NCI-H2029 treated with DMSO at 0.1 percent for 48 hours (cell line): ENCODE data around the gene CPED1.
A peak's percentile ranks its signal among the peaks of the same experiment; 100 is the strongest.
"Not testable (repeated sequence)": the region's sequence is repeated elsewhere in the genome, so short reads cannot be mapped to it uniquely, and the experiment has no call there.

Source experiments
- DNase-seq: peaks from one replicate; lab custom pipeline; 2025; lab: John Stamatoyannopoulos, UW

CPED1 gene

DNA sequence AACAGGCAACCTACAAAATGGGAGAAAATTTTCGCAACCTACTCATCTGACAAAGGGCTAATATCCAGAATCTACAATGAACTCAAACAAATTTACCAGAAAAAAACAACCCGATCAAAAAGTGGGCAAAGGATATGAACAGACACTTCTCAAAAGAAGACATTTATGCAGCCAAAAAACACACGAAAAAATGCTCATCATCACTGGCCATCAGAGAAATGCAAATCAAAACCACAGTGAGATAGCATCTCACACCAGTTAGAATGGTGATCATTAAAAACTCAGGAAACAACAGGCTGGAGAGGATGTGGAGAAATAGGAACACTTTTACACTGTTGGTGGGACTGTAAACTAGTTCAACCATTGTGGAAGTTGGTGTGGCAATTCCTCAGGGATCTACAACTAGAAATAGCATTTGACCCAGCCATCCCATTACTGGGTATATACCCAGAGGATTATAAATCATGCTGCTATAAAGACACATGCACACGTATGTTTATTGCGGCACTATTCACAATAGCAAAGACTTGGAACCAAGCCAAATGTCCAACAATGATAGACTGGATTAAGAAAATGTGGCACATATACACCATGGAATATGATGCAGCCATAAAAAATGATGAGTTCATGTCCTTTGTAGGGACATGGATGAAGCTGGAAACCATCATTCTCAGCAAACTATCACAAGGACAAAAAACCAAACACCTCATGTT, 264.2 kb downstream of the CPED1 start:
- not testable (repeated sequence) for DNase-seq

DNA sequence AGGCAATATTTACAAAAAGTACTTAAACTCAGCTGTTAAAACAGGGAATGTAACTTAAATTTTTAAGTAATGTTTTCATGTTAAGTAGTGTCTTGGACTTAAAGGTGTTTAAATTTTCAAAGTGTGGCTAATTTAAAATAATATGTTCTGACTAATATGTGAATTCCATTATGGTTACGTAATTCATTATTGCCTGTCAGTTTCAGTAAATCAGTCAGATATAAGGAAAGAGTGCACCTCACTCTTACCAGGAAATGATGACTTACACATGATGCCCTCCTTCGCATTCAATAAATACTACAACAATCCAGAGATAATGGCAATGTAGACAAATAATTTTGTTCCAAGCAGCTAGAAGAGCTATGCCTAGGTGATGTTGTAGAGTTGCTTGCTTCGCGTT, 271.3 kb downstream of the CPED1 start:
- DNase-seq = no peak

GRCh38 chr7:121261207-121261884, 272.8 kb downstream of the CPED1 start:
- no peak for DNase-seq

GRCh38 chr7:121262221-121262620, 273.7 kb downstream of the CPED1 start:
- DNase-seq = no peak

GRCh38 chr7:121262969-121263368, 274.5 kb downstream of the CPED1 start:
- DNase-seq = no peak

- no peak for DNase-seq
Observed at GRCh38 chr7:121266307-121266894, 277.9 kb downstream of the CPED1 start.

- no peak for DNase-seq
Observed at GRCh38 chr7:121267612-121268011, 279.1 kb downstream of the CPED1 start.

- no peak for DNase-seq
Observed at GRCh38 chr7:121269798-121270197, 281.3 kb downstream of the CPED1 start.

DNA sequence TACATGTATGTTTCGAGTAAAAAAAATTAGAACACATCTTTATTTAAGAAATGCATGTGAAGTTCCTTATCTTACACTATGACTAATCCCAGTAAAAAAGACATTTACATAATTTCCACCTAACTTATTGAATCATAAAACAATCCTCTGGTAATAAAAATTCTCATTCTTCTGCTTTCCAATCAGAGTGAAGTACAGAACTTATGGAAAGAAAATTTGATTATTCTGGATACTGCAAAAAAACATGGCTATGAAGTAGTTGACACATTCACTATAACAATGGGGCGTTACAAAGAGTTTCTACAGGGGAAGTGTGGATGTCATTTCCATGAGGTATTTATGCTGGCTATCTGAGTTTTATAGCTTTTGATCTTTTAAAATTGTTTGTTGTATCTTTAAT, 282.6 kb downstream of the CPED1 start:
- DNase-seq = no peak

- DNase-seq = no peak
Observed at GRCh38 chr7:121271916-121272315, 283.4 kb downstream of the CPED1 start.

GRCh38 chr7:121272676-121273075, 284.2 kb downstream of the CPED1 start:
- DNase-seq = no peak

GRCh38 chr7:121273467-121274167, 285.1 kb downstream of the CPED1 start:
- DNase-seq = no peak

DNA sequence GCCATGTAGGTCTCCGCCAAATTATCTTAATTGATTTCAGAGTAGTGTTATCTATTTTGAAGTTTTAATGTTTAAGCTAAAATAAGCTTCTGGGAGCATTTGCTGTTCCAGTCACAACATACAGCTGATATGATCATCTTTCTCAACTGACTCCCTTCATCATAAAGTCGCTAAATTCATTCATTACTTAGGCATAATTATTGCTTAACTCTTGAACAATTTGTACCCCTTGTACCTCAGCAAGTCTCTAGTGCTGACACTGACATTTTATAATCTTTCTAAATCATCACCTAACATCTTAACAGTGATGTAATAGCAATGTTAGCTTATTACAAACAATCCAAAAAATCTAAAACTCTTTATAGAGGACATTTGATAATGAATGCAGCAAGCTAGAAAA, 286.0 kb downstream of the CPED1 start:
- no peak for DNase-seq

DNA sequence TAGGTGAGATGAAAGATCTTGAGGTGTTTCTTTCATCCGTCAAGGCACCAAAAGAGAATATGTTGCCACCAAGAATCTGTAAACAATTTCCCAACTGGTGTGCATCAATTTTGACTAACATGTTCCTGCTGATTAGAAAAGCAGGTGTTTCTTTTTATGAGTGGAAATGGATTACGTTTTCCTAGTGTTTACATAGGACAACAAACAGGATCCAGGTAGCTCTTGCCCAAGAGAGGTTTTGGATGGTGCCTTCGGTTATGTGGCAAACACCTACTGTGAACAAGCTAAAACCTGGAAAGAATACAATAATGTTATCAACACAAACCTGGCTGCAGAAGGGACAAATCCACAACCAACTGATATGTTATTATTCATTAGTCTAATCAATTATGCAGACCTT, 286.7 kb downstream of the CPED1 start:
- peak; percentile 71 for DNase-seq

DNA sequence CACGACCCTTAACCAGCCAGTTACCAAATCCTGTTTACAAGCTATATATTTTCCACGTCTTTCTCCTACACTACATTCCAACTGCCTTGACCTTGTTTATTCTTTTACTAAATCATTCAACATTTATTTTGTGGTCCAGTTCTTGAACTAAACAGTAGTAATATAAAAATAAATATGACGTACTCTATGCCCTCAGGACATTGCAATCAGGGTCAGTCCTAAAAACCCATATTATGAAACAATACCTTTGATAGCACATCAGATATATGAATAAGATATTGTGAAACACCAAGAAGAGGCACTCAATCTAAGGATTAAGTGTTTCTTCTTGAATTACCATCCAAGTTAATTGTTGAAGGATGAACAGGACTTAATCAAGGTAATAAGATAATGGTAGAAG, 287.8 kb downstream of the CPED1 start:
- DNase-seq = no peak

GRCh38 chr7:121278120-121279021, 289.9 kb downstream of the CPED1 start:
- no peak for DNase-seq

- no peak for DNase-seq
Observed at GRCh38 chr7:121279060-121279620, 290.6 kb downstream of the CPED1 start.

DNA sequence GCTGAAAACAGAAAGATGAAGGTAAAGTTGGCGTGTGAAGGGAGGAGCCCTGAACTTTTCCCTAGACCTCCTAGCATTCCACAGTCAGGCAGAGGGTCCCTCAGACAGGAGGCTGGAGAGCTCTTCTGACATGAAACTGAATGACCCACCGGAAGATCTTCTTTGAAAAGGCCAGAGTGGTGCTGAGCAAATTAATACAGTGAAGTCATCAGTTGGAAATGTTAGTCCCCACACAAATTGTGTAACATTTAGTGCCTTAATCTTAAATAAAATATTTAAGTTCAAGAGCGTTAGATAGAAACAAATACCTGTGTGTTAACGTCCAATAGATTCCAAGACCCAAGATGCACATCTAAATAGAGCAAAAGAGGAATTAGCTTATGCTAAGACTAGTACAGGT, 291.3 kb downstream of the CPED1 start:
- DNase-seq = no peak

- no peak for DNase-seq
Observed at GRCh38 chr7:121280656-121281055, 292.1 kb downstream of the CPED1 start.

GRCh38 chr7:121282129-121282528, 293.6 kb downstream of the CPED1 start:
- DNase-seq = no peak

DNA sequence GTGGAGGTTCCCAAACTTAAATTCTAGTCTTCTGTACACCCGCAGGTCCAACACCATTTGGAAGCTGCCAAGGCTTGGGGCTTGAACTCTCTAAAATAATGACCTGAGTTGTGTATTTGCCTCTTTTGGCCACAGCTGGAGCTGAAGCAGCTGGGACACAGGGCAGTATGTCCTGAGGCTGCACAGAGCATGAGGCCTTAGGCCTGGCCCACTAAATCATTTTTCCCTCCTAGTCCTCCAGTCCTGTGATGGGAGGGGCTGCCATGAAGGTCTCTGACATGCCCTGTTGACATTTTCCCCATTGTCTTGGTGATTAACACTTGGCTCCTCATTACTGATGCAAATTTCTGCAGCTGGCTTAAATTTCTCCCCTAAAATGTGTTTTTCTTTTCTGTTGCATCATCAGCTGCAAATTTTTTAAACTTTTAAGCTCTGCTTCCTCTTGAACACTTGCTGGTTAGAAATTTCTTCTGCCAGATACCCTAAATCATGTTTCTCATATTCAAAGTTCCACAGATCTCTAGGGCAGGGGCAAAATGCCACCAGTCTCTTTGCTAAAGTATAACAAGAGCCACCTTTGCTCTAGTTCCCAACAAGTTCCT, 296.7 kb downstream of the CPED1 start:
- DNase-seq = no peak
